Liver (tissue), 10 donors: ENCODE data around the gene C1S. TPM values are rescaled to one million over a fixed set of nuclear protein-coding genes. Genes with fewer than 3 reads are reported as not detected.

Source experiments
- DNase-seq: peaks from one replicate; pipeline ENCODE4 v3.0.0-alpha.2; 2017; ENCODE audit warnings: low spot score
- H3K27ac ChIP-seq, 2 donors: one replicate each; pipeline ENCODE4 v1.7.0; 2013; ENCODE audit warnings: inconsistent platforms in 2 of 2, low read length in 2 of 2, control low read depth in 1 of 2, low read depth in 1 of 2, mild to moderate bottlenecking in 1 of 2
- H3K27me3 ChIP-seq, 4 donors: one replicate each; pipeline versions ENCODE4 v1.6.1 to v1.7.0; 2013; ENCODE audit warnings: low read length in 3 of 4, inconsistent platforms in 1 of 4, mild to moderate bottlenecking in 1 of 4, moderate library complexity in 1 of 4; ENCODE audit not compliant: control insufficient read depth in 4 of 4, insufficient read depth in 4 of 4
- H3K36me3 ChIP-seq, 4 donors: one replicate each; pipeline versions ENCODE4 v1.6.1 to v1.7.0; 2013; ENCODE audit warnings: low read length in 3 of 4, mild to moderate bottlenecking in 3 of 4, low read depth in 1 of 4, moderate library complexity in 1 of 4; ENCODE audit not compliant: control insufficient read depth in 4 of 4, insufficient read depth in 3 of 4
- H3K4me1 ChIP-seq, 4 donors: one replicate each; pipeline versions ENCODE4 v1.6.1 to v1.7.0; 2013; ENCODE audit warnings: low read length in 3 of 4, mild to moderate bottlenecking in 3 of 4, moderate library complexity in 1 of 4; ENCODE audit not compliant: control insufficient read depth in 4 of 4, insufficient read depth in 4 of 4
- H3K4me3 ChIP-seq, 3 donors: one replicate each; pipeline versions ENCODE4 v1.6.1 to v1.7.0; 2013; ENCODE audit warnings: low read length in 3 of 3, control low read depth in 1 of 3, low read depth in 1 of 3, mild to moderate bottlenecking in 1 of 3
- H3K9ac ChIP-seq, 2 donors: one replicate each; pipeline ENCODE4 v1.7.0; 2013; ENCODE audit warnings: low read length in 2 of 2, mild to moderate bottlenecking in 2 of 2, moderate library complexity in 2 of 2, control low read depth in 1 of 2, low read depth in 1 of 2
- H3K9me3 ChIP-seq, 4 donors: one replicate each; pipeline versions ENCODE4 v1.6.1 to v1.7.0; 2013; ENCODE audit warnings: low read length in 3 of 4; ENCODE audit not compliant: control insufficient read depth in 4 of 4
- ATF3 ChIP-seq: IDR thresholded peaks from 2 replicates; pipeline ENCODE4 v1.6.1; 2016; ENCODE audit warnings: antibody characterized with exemption
- CTCF ChIP-seq: fragments of 150-350 bp; IDR thresholded peaks from 2 replicates; pipeline ENCODE4 v1.5.1; 2017; ENCODE audit warnings: improper control_type of control experiment, low read depth, low read length; ENCODE audit not compliant: missing input control
- EGR1 ChIP-seq, 2 donors: IDR thresholded peaks; 2 replicates each; pipeline ENCODE4 v1.6.1; 2016 to 2018; ENCODE audit warnings: antibody characterized with exemption in 2 of 2, low read depth in 2 of 2
- FOXA1 ChIP-seq: IDR thresholded peaks from 2 replicates; pipeline ENCODE4 v1.6.1; 2016; ENCODE audit warnings: antibody characterized with exemption
- FOXA2 ChIP-seq: IDR thresholded peaks from 2 replicates; pipeline ENCODE4 v1.6.1; 2016; ENCODE audit warnings: antibody characterized with exemption
- GABPA ChIP-seq, 2 donors: IDR thresholded peaks in 1 of 2; conservative IDR thresholded peaks in 1 of 2; 2 replicates each; pipeline ENCODE4 v1.6.1; 2016; ENCODE audit warnings: antibody characterized with exemption in 2 of 2, mild to moderate bottlenecking in 1 of 2, moderate library complexity in 1 of 2
- HNF4A ChIP-seq, 2 donors: conservative IDR thresholded peaks; 2 replicates each; pipeline ENCODE4 v1.6.1; 2016; ENCODE audit warnings: antibody characterized with exemption in 2 of 2, mild to moderate bottlenecking in 2 of 2
- HNF4G ChIP-seq: IDR thresholded peaks from 2 replicates; pipeline ENCODE4 v1.6.1; 2016; ENCODE audit warnings: antibody characterized with exemption
- JUND ChIP-seq, 2 donors: IDR thresholded peaks; 2 replicates each; pipeline ENCODE4 v1.6.1; 2016; ENCODE audit warnings: antibody characterized with exemption in 2 of 2
- NR2F2 ChIP-seq: IDR thresholded peaks from 2 replicates; pipeline ENCODE4 v1.6.1; 2016; ENCODE audit warnings: antibody characterized with exemption
- RAD21 ChIP-seq, 2 donors: IDR thresholded peaks; 2 replicates each; pipeline ENCODE4 v1.6.1; 2016; ENCODE audit warnings: antibody characterized with exemption in 2 of 2, mild to moderate bottlenecking in 2 of 2
- REST ChIP-seq: IDR thresholded peaks from 2 replicates; pipeline ENCODE4 v1.6.1; 2016; ENCODE audit warnings: antibody characterized with exemption, mild to moderate bottlenecking
- RXRA ChIP-seq, 2 donors: IDR thresholded peaks; 2 replicates each; pipeline ENCODE4 v1.6.1; 2017 to 2018; ENCODE audit warnings: antibody characterized with exemption in 2 of 2, mild to moderate bottlenecking in 1 of 2
- SP1 ChIP-seq: IDR thresholded peaks from 2 replicates; pipeline ENCODE4 v1.6.1; 2018; ENCODE audit warnings: antibody characterized with exemption, mild to moderate bottlenecking
- TAF1 ChIP-seq: conservative IDR thresholded peaks from 2 replicates; pipeline ENCODE4 v1.6.1; 2016; ENCODE audit warnings: antibody characterized with exemption, mild to moderate bottlenecking
- ZBTB33 ChIP-seq: IDR thresholded peaks from 2 replicates; pipeline ENCODE4 v1.6.1; 2016; ENCODE audit warnings: antibody characterized with exemption
- WGBS: extraction: QIAGEN DNeasy Blood & Tissue Kit; methylation state at CpG from one replicate; pipeline ENCODE4 v1.1.7; 2013; 5-methylcytosine and 5-hydroxymethylcytosine counted together
- polyA plus RNA-seq, 2 donors: library from polyadenylated mRNA; stranded (reverse) in 1 of 2; unstranded in 1 of 2; fragments of 200-250 nt in 1 of 2; fragments of >200 nt in 1 of 2; fragmentation: Nextera tagmentation in 1 of 2; extraction: Ambion mirVana in 1 of 2; gene quantifications; one replicate each; pipeline versions ENCODE4 v1.2.1 to v1.2.3, GENCODE V29; 2013 to 2015
- small RNA-seq: library from RNA; depleted of rRNA; stranded (forward); fragments of <200 nt; gene quantifications from one replicate; pipeline ENCODE3, GENCODE V24; 2014
- total RNA-seq, 2 donors: library from RNA; depleted of rRNA; stranded (reverse); fragments of >200 nt; gene quantifications; one replicate each; pipeline ENCODE4 v1.2.3, GENCODE V29; 2014
- donor health status: healthy.
- donor health status: healthy.
- donor health status: healthy.
- donor health status: healthy.
- donor health status: healthy.

C1S gene
- total and polyA plus RNA-seq, 4 donors = 267 to 2,029 (median 1,568) TPM

- H3K4me3 ChIP-seq = no peak overlapping the region
- no peak overlapping the region for H3K27ac ChIP-seq
- DNase-seq = no peak
- TF ChIP-seq RAD21 (IDR thresholded peaks at IDR 0.05) (no peak), RXRA (IDR thresholded peaks at IDR 0.05) (no peak)
- no peaks in the 10 kb centered on the region for H3K27me3 ChIP-seq
- H3K36me3 ChIP-seq = peaks cover 0 to 3% (median 1%) of the 10 kb centered on the region in 4 donors
- WGBS = 86% methylated on average over 3 of the region's 3 CpGs
- no peaks in the 10 kb centered on the region for H3K9me3 ChIP-seq
- no peak overlapping the region for H3K9ac ChIP-seq
- H3K4me1 ChIP-seq = peaks cover 11 to 55% (median 39%) of the 10 kb centered on the region in 4 donors
Observed at GRCh38 chr12:7118881-7119280, 58.4 kb downstream of the C1S start.

- no peaks in the 10 kb centered on the region for H3K27me3 ChIP-seq
- H3K27ac ChIP-seq = no peak overlapping the region
- peaks cover 11 to 66% (median 46%) of the 10 kb centered on the region in 4 donors for H3K4me1 ChIP-seq
- H3K4me3 ChIP-seq = no peak overlapping the region
- WGBS = 79% methylated on average over 5 of the region's 5 CpGs
- no peak for TF ChIP-seq REST
- TF ChIP-seq ZBTB33 = no peak
- TF ChIP-seq GABPA (IDR thresholded peaks at IDR 0.05 in 1 of 2, conservative IDR thresholded peaks at IDR 0.05 in 1 of 2) = no peak
- TF ChIP-seq FOXA1 = no peak
- no peak for TF ChIP-seq ATF3
- no peak for TF ChIP-seq NR2F2
- no peak for TF ChIP-seq EGR1 (IDR thresholded peaks at IDR 0.05; ENCODE audit: low read depth in 2 of 2)
- TF ChIP-seq JUND (IDR thresholded peaks at IDR 0.05) = no peak
- no peak for TF ChIP-seq CTCF
- no peak for TF ChIP-seq RXRA (IDR thresholded peaks at IDR 0.05)
- TF ChIP-seq RAD21 (IDR thresholded peaks at IDR 0.05) = no peak
- TF ChIP-seq FOXA2 = no peak
- no peak for TF ChIP-seq SP1
- TF ChIP-seq HNF4G = no peak
- TF ChIP-seq HNF4A (conservative IDR thresholded peaks at IDR 0.05) = no peak
- TF ChIP-seq TAF1 = no peak
- H3K9ac ChIP-seq = no peak overlapping the region
- peaks cover 0 to 3% (median 1%) of the 10 kb centered on the region in 4 donors for H3K36me3 ChIP-seq
- no peaks in the 10 kb centered on the region for H3K9me3 ChIP-seq
- no peak for DNase-seq
Observed at GRCh38 chr12:7120166-7120565, 59.6 kb downstream of the C1S start.

Small RNA genes lying within 50 kb of the gene (small RNA-seq; reads per million reads assigned to genes)
- not detected for gene AC006512.1
- not detected for gene RNU6-485P

Other genes starting within 250 kb of the C1S start
- 1 to 10 TPM in 1 of 2 donors, under 1 TPM in 1; 0.59 to 2.1 TPM for gene GPR162, start 238.9 kb upstream of the C1S start, total RNA-seq
- gene GPR162, start 238.9 kb upstream of the C1S start, polyA plus RNA-seq = 1 to 10 TPM; 1.4 to 2.4 TPM
- gene P3H3, start 232.3 kb upstream of the C1S start, total RNA-seq = 1 to 10 TPM; 1.5 to 1.9 TPM
- 1 to 10 TPM in 1 of 2 donors, under 1 TPM in 1; 0.42 to 1.7 TPM for gene P3H3, start 232.3 kb upstream of the C1S start, polyA plus RNA-seq
- under 1 TPM in 1 of 2 donors, not detected in 1; under 0.01 TPM for gene GNB3, start 219.8 kb upstream of the C1S start, total RNA-seq
- under 1 TPM in 1 of 2 donors, not detected in 1; 0.12 TPM for gene GNB3, start 219.8 kb upstream of the C1S start, polyA plus RNA-seq
- gene CDCA3, start 209.4 kb upstream of the C1S start, total RNA-seq = 10 to 100 TPM in 1 of 2 donors, under 1 TPM in 1; 0.25 to 26.0 TPM
- gene CDCA3, start 209.4 kb upstream of the C1S start, polyA plus RNA-seq = 1 to 10 TPM; 1.3 to 3.9 TPM
- 10 to 100 TPM; 39.8 to 41.0 TPM for gene USP5, start 208.6 kb upstream of the C1S start, total RNA-seq
- gene USP5, start 208.6 kb upstream of the C1S start, polyA plus RNA-seq = 10 to 100 TPM; 15.2 to 31.6 TPM
- 100 to 1,000 TPM; 190 to 252 TPM for gene TPI1, start 193.2 kb upstream of the C1S start, total RNA-seq
- 100 to 1,000 TPM; 540 to 547 TPM for gene TPI1, start 193.2 kb upstream of the C1S start, polyA plus RNA-seq
- 1 to 10 TPM; 3.2 to 4.3 TPM for gene SPSB2, start 187.4 kb upstream of the C1S start, total RNA-seq
- gene SPSB2, start 187.4 kb upstream of the C1S start, polyA plus RNA-seq = 1 to 10 TPM; 3.9 to 4.6 TPM
- gene LRRC23, start 155.9 kb upstream of the C1S start, total RNA-seq = 1 to 10 TPM; 2.0 to 3.6 TPM
- gene LRRC23, start 155.9 kb upstream of the C1S start, polyA plus RNA-seq = 1 to 10 TPM in 1 of 2 donors, under 1 TPM in 1; 0.92 to 2.3 TPM
- gene ENO2, start 146.1 kb upstream of the C1S start, total RNA-seq = 1 to 10 TPM; 1.1 to 3.1 TPM
- gene ENO2, start 146.1 kb upstream of the C1S start, polyA plus RNA-seq = 1 to 10 TPM; 1.3 to 1.6 TPM
- gene ATN1, start 132.8 kb upstream of the C1S start, total RNA-seq = 10 to 100 TPM in 1 of 2 donors, 1 to 10 TPM in 1; 3.6 to 10.2 TPM
- 10 to 100 TPM in 1 of 2 donors, 1 to 10 TPM in 1; 5.6 to 12.6 TPM for gene ATN1, start 132.8 kb upstream of the C1S start, polyA plus RNA-seq
- gene RNU7-1, start 116.9 kb upstream of the C1S start, total RNA-seq = not detected
- gene RNU7-1, start 116.9 kb upstream of the C1S start, polyA plus RNA-seq = not detected
- gene C12orf57, start 116.7 kb upstream of the C1S start, total RNA-seq = 10 to 100 TPM; 49.2 to 53.8 TPM
- 100 to 1,000 TPM in 1 of 2 donors, 10 to 100 TPM in 1; 77.7 to 193 TPM for gene C12orf57, start 116.7 kb upstream of the C1S start, polyA plus RNA-seq
- 10 to 100 TPM; 19.7 to 41.0 TPM for gene PTPN6, start 109.4 kb upstream of the C1S start, total RNA-seq
- gene PTPN6, start 109.4 kb upstream of the C1S start, polyA plus RNA-seq = 10 to 100 TPM; 15.2 to 19.4 TPM
- 10 to 100 TPM; 82.7 to 99.1 TPM for gene PHB2, start 90.1 kb upstream of the C1S start, total RNA-seq
- gene PHB2, start 90.1 kb upstream of the C1S start, polyA plus RNA-seq = 100 to 1,000 TPM; 107 to 133 TPM
- gene EMG1, start 89.8 kb upstream of the C1S start, total RNA-seq = 10 to 100 TPM; 14.7 to 18.0 TPM
- 10 to 100 TPM; 11.5 to 28.6 TPM for gene EMG1, start 89.8 kb upstream of the C1S start, polyA plus RNA-seq
- gene LPCAT3, start 42.2 kb upstream of the C1S start, total RNA-seq = 10 to 100 TPM; 57.7 to 96.5 TPM
- 10 to 100 TPM; 41.9 to 96.3 TPM for gene LPCAT3, start 42.2 kb upstream of the C1S start, polyA plus RNA-seq
- 1,000 to 10,000 TPM in 1 of 2 donors, 100 to 1,000 TPM in 1; 211 to 1,249 TPM for gene C1R, start 31.7 kb downstream of the C1S start, total RNA-seq
- gene C1R, start 31.7 kb downstream of the C1S start, polyA plus RNA-seq = 1,000 to 10,000 TPM; 1,058 to 1,822 TPM
- 100 to 1,000 TPM in 1 of 2 donors, 10 to 100 TPM in 1; 67.5 to 188 TPM for gene C1RL, start 48.5 kb downstream of the C1S start, total RNA-seq
- gene C1RL, start 48.5 kb downstream of the C1S start, polyA plus RNA-seq = 100 to 1,000 TPM; 104 to 145 TPM
- 10 to 100 TPM; 12.9 to 47.1 TPM for gene RBP5, start 68.2 kb downstream of the C1S start, total RNA-seq
- 100 to 1,000 TPM in 1 of 2 donors, 10 to 100 TPM in 1; 80.2 to 108 TPM for gene RBP5, start 68.2 kb downstream of the C1S start, polyA plus RNA-seq
- 10 to 100 TPM; 27.1 to 37.2 TPM for gene CLSTN3, start 69.7 kb downstream of the C1S start, total RNA-seq
- gene CLSTN3, start 69.7 kb downstream of the C1S start, polyA plus RNA-seq = 10 to 100 TPM in 1 of 2 donors, 1 to 10 TPM in 1; 6.1 to 26.5 TPM
- gene PEX5, start 129.0 kb downstream of the C1S start, total RNA-seq = 10 to 100 TPM; 19.4 to 37.9 TPM
- 10 to 100 TPM in 1 of 2 donors, 1 to 10 TPM in 1; 5.7 to 26.2 TPM for gene PEX5, start 129.0 kb downstream of the C1S start, polyA plus RNA-seq
- gene ACSM4, start 243.4 kb downstream of the C1S start, total RNA-seq = not detected
- not detected for gene ACSM4, start 243.4 kb downstream of the C1S start, polyA plus RNA-seq